ENCODE measurements around the gene NEXMIF. TPM values are rescaled to one million over a fixed set of nuclear protein-coding genes. Genes with fewer than 3 reads are reported as not detected.
"Not testable (repeated sequence)": the region's sequence is repeated elsewhere in the genome, so short reads cannot be mapped to it uniquely, and the experiment has no call there.

Gene NEXMIF
- total RNA-seq, 1 donor from 2014 or later: 1.7 TPM

DNA sequence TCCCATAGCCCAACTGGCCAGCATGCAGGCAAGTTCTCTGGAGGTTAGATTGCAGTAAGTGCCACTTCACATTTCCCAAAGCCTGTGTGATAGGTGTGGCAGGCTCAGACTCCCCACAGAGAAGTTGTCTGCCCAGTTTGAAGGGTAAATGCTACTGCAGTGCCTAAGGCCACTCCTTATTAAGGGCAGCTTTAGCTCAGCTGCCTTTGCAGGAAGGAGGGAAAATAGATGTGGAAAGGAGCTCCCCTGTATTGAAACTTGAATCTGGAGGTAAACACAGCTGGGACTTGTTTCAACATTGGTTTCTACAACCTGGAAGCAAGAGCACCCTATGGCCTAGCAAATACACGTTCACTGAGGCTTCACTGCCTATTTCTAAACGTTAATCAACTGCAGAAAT, 22.4 kb downstream of the NEXMIF start:
- H3K36me3 Mint-ChIP-seq (ENCODE audit: insufficient read depth): no peaks in the 10 kb centered on the region
- no peak for DNase-seq (ENCODE audit: low spot score, unreplicated experiment)
- H3K27ac Mint-ChIP-seq: peak overlapping the region; percentile 77
- no peaks in the 10 kb centered on the region for H3K27me3 Mint-ChIP-seq
- peaks cover 13% of the 10 kb centered on the region for H3K4me1 Mint-ChIP-seq (ENCODE audit: low read depth)
- no peak overlapping the region for H3K4me3 Mint-ChIP-seq (ENCODE audit: low read depth)
- peaks cover 17% of the 10 kb centered on the region for H3K9me3 Mint-ChIP-seq (ENCODE audit: low read depth)
- TF ChIP-seq, protein P1, sequence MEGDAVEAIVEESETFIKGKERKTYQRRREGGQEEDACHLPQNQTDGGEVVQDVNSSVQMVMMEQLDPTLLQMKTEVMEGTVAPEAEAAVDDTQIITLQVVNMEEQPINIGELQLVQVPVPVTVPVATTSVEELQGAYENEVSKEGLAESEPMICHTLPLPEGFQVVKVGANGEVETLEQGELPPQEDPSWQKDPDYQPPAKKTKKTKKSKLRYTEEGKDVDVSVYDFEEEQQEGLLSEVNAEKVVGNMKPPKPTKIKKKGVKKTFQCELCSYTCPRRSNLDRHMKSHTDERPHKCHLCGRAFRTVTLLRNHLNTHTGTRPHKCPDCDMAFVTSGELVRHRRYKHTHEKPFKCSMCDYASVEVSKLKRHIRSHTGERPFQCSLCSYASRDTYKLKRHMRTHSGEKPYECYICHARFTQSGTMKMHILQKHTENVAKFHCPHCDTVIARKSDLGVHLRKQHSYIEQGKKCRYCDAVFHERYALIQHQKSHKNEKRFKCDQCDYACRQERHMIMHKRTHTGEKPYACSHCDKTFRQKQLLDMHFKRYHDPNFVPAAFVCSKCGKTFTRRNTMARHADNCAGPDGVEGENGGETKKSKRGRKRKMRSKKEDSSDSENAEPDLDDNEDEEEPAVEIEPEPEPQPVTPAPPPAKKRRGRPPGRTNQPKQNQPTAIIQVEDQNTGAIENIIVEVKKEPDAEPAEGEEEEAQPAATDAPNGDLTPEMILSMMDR (IDR thresholded peaks at IDR 0.05; ENCODE audit: unreplicated experiment): no peak

DNA sequence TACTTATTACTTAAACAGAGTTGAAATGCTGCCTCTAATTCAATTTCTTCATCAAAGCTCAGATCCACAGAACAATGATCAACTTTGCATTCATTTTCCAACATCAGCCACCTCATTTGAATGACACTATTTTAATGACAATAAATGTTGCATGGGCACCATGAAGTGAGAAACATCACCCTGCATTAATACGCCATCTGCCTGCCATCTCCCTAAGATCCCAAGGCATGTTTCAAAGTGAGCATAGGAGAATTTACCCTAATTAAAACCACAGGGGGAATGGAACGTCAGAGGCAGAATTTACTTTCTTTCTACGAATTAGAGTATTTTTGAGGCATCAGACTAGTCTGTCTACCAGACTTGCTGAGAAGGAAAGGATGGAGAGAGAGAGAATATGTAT, 32.7 kb downstream of the NEXMIF start:
- Mint-ChIP-seq H3K9me3 (ENCODE audit: low read depth) (peaks cover 13% of the 10 kb centered on the region), H3K27ac (no peak overlapping the region), H3K27me3 (no peaks in the 10 kb centered on the region), H3K4me3 (ENCODE audit: low read depth) (no peak overlapping the region), H3K36me3 (ENCODE audit: insufficient read depth) (no peaks in the 10 kb centered on the region), H3K4me1 (ENCODE audit: low read depth) (peaks cover 28% of the 10 kb centered on the region)
- TF ChIP-seq, protein P1 (IDR thresholded peaks at IDR 0.05; ENCODE audit: unreplicated experiment): no peak
- DNase-seq (ENCODE audit: low spot score, unreplicated experiment): no peak

DNA sequence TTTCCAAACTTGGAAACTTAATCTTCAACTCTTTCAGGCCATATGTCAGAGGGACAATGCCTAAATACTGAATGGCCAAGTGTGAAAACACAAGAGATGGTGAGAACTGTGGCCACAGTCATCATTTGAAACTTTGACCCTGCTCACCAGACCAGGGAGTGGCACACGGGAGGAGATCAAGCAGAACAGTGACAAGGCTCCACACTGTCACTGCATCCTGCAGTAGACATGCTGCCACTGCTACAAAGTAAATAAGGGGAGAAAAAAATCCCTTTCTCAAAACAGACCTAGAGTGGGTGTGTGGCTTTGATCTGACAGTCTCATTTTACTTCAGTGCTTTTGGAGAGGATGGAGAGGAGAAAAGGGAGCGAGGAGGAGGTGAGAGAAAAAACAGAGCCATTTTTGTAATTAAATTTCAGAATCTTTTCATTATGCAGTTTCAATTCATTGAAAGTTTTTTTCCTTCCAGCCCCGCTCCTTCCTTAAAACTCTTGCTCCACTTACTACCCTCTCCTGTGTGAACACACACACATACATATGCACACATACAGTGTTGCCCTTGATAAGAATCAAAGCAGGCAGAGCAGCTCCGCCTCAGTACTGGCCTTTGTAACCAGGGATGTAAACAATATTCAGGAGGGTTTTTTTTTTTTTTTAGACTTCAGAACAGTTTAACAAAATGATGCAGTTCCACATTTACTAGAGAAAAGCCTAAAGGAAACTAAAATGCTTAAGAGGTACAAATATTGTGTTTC, 34.4 kb downstream of the NEXMIF start:
- TF ChIP-seq, protein P1 (IDR thresholded peaks at IDR 0.05; ENCODE audit: unreplicated experiment): no peak
- no peaks in the 10 kb centered on the region for H3K36me3 Mint-ChIP-seq (ENCODE audit: insufficient read depth)
- DNase-seq (ENCODE audit: low spot score, unreplicated experiment): no peak
- no peak overlapping the region for H3K4me3 Mint-ChIP-seq (ENCODE audit: low read depth)
- H3K27ac Mint-ChIP-seq: peak overlapping the region; percentile 64
- H3K27me3 Mint-ChIP-seq: no peaks in the 10 kb centered on the region
- peaks cover 5% of the 10 kb centered on the region for H3K9me3 Mint-ChIP-seq (ENCODE audit: low read depth)
- peaks cover 20% of the 10 kb centered on the region for H3K4me1 Mint-ChIP-seq (ENCODE audit: low read depth)

DNA sequence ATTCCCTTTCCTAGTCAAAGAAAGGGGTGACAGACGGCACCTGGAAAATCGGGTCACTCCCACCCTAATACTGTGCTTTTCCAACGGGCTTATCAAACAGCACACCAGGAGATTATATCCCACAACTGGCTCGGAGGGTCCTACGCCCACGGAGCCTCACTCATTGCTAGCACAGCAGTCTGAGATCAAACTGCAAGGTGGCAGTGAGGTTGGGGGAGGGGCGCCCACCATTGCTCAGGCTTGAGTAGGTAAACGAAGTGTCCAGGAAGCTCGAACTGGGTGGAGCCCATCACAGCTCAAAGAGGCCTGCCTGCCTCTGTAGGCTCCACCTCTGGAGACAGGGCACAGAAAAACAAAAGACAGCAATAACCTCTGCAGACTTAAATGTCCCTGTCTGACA, 42.9 kb downstream of the NEXMIF start:
- H3K36me3 Mint-ChIP-seq (ENCODE audit: insufficient read depth); DNase-seq (ENCODE audit: low spot score, unreplicated experiment); H3K27ac Mint-ChIP-seq; H3K4me3 Mint-ChIP-seq (ENCODE audit: low read depth); H3K4me1 Mint-ChIP-seq (ENCODE audit: low read depth); H3K27me3 Mint-ChIP-seq: not testable (repeated sequence)
- H3K9me3 Mint-ChIP-seq (ENCODE audit: low read depth): peaks cover 25% of the 10 kb centered on the region

DNA sequence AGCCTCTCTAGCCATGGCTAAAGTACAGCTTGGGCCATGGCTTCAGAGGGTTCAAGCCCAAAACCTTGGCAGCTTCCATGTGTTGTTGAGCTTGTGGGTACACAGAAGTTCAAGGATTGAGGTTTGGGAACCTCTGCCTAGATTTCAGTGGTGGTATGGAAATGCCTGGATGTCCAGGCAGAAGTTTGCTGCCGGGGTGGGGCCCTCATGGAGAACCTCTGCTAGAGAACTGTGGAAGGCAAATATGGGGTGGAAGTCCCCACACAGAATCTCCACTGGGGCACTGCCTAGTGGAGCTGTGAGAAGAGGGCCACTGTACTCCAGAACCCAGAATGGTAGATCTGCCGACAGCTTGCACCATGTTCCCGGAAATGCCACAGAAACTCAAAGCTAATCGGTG, 59.5 kb downstream of the NEXMIF start:
- TF ChIP-seq, protein P1 (IDR thresholded peaks at IDR 0.05; ENCODE audit: unreplicated experiment): no peak
- Mint-ChIP-seq H3K9me3 (ENCODE audit: low read depth) (peaks cover 41% of the 10 kb centered on the region), H3K27me3 (no peaks in the 10 kb centered on the region), H3K27ac (no peak overlapping the region), H3K36me3 (ENCODE audit: insufficient read depth) (peaks cover 3% of the 10 kb centered on the region), H3K4me1 (ENCODE audit: low read depth) (no peaks in the 10 kb centered on the region), H3K4me3 (ENCODE audit: low read depth) (no peak overlapping the region)
- DNase-seq (ENCODE audit: low spot score, unreplicated experiment): no peak

DNA sequence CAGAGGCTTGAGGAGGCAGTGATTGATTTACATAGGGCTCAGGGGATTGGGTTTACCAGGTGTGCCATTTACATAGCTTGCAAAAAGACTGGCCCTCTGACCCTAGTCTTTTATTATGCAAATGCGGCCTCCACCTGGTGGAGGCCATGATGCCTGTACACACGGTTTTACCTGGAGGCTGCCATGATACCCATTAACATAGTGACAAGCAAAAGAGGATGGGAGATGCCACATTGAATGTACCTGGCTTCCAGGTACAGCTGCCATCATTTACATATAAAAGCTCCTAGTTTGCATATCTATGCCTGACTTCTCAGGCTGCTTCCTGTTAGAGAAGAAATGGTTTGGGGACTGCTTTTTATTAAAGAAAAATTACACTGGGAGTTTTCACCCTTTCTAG, 72.0 kb downstream of the NEXMIF start:
- TF ChIP-seq, protein P1 (IDR thresholded peaks at IDR 0.05; ENCODE audit: unreplicated experiment): no peak
- Mint-ChIP-seq H3K27me3 (no peaks in the 10 kb centered on the region), H3K27ac (no peak overlapping the region), H3K36me3 (ENCODE audit: insufficient read depth) (no peaks in the 10 kb centered on the region), H3K4me1 (ENCODE audit: low read depth) (no peaks in the 10 kb centered on the region), H3K9me3 (ENCODE audit: low read depth) (peaks cover 58% of the 10 kb centered on the region), H3K4me3 (ENCODE audit: low read depth) (no peak overlapping the region)
- no peak for DNase-seq (ENCODE audit: low spot score, unreplicated experiment)

Data from progenitor cell of endocrine pancreas (in vitro differentiated cells).